Measurements from ENCODE around the gene SGK1. TPM values are rescaled to one million over a fixed set of nuclear protein-coding genes. Genes with fewer than 3 reads are reported as not detected.

SGK1 gene
- total and polyA plus RNA-seq, 2 donors (not counting 1 experiment from before 2014, with no cell fraction given), result 37.3 to 57.8 TPM

- no CpG with 5 or more reads among the region's 1 CpG for WGBS (ENCODE audit: insufficient coverage)
- Mint-ChIP-seq H3K27me3 (no peaks in the 10 kb centered on the region), H3K9me3 (ENCODE audit: insufficient read depth) (no peaks in the 10 kb centered on the region), H3K4me1 (no peaks in the 10 kb centered on the region), H3K4me3 (no peak overlapping the region), H3K27ac (no peak overlapping the region)
- H3K36me3 ChIP-seq (replicated peaks in 1 of 2; ENCODE audit: control extremely low read depth in 1 of 2, control insufficient read depth in 1 of 2, extremely low read depth in 1 of 2, insufficient read depth in 2 of 2, low read length in 1 of 2), result no peaks in the 10 kb centered on the region
- H3K4me2 ChIP-seq (replicated peaks; ENCODE audit: low read depth, low read length, poor library complexity, severe bottlenecking), result no peak overlapping the region
- ChIA-PET CTCF (interaction anchor here (1.0 to 1.1 kb wide), 3 partner anchors 31 to 813 kb away, joined by 3 to 6 read pairs (median 3); no protein-coding TSS in a partner anchor), POLR2A (no interaction called here)
- H3K4me1 ChIP-seq (ENCODE audit: control insufficient read depth in 2 of 2, insufficient read depth in 2 of 2, low read length in 2 of 2), result no peaks in the 10 kb centered on the region
- peaks cover 0 to 7% (median 5%) of the 10 kb centered on the region in 3 donors for H3K9me3 ChIP-seq (ENCODE audit: control extremely low read depth in 1 of 3, control insufficient read depth in 2 of 3, insufficient read depth in 1 of 3, low read length in 2 of 3)
- DNase-seq, result no peak
- no peaks in the 10 kb centered on the region for H3K27me3 ChIP-seq (replicated peaks in 1 of 4; ENCODE audit: control extremely low read depth in 1 of 4, control insufficient read depth in 3 of 4, insufficient read depth in 4 of 4, low read length in 3 of 4)
- TF ChIP-seq EZH2 (IDR thresholded peaks at IDR 0.05; ENCODE audit: borderline replicate concordance, insufficient read depth, low read depth, low read length, poor library complexity, severe bottlenecking), result no peak
- TF ChIP-seq, protein P1, sequence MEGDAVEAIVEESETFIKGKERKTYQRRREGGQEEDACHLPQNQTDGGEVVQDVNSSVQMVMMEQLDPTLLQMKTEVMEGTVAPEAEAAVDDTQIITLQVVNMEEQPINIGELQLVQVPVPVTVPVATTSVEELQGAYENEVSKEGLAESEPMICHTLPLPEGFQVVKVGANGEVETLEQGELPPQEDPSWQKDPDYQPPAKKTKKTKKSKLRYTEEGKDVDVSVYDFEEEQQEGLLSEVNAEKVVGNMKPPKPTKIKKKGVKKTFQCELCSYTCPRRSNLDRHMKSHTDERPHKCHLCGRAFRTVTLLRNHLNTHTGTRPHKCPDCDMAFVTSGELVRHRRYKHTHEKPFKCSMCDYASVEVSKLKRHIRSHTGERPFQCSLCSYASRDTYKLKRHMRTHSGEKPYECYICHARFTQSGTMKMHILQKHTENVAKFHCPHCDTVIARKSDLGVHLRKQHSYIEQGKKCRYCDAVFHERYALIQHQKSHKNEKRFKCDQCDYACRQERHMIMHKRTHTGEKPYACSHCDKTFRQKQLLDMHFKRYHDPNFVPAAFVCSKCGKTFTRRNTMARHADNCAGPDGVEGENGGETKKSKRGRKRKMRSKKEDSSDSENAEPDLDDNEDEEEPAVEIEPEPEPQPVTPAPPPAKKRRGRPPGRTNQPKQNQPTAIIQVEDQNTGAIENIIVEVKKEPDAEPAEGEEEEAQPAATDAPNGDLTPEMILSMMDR (IDR thresholded peaks at IDR 0.05), result no peak
- H3K27ac ChIP-seq (ENCODE audit: low read length in 2 of 2), result no peak overlapping the region
- H3K9ac ChIP-seq (ENCODE audit: low read length), result no peak overlapping the region
- no peak overlapping the region for H2AFZ ChIP-seq (ENCODE audit: insufficient read depth, low read depth, low read length, poor library complexity, severe bottlenecking)
- no peak for ATAC-seq (ENCODE audit: low read depth)
- intact Hi-C loops (cut with micrococcal nuclease), result no loop called here
- no peaks in the 10 kb centered on the region for H3K79me2 ChIP-seq (ENCODE audit: control insufficient read depth, insufficient read depth, low read length)
- H3K4me3 ChIP-seq (ENCODE audit: control extremely low read depth in 1 of 5, extremely low read depth in 1 of 5, insufficient read depth in 1 of 5, low read depth in 2 of 5, low read length in 4 of 5), result no peak overlapping the region
- no peaks in the 10 kb centered on the region for H4K20me1 ChIP-seq (ENCODE audit: control insufficient read depth, insufficient read depth, low read length, poor library complexity, severe bottlenecking)
Observed at GRCh38 chr6:134128146-134128545, 189.8 kb downstream of the SGK1 start.

- Mint-ChIP-seq H3K4me1 (no peaks in the 10 kb centered on the region), H3K4me3 (no peak overlapping the region), H3K27me3 (no peaks in the 10 kb centered on the region), H3K9me3 (ENCODE audit: insufficient read depth) (no peaks in the 10 kb centered on the region), H3K27ac (no peak overlapping the region)
- H3K4me1 ChIP-seq (ENCODE audit: control insufficient read depth in 2 of 2, insufficient read depth in 2 of 2, low read length in 2 of 2), result no peaks in the 10 kb centered on the region
- ATAC-seq (ENCODE audit: low read depth) (peak; percentile 58), DNase-seq (peak; percentile 63)
- H3K36me3 ChIP-seq (replicated peaks in 1 of 2; ENCODE audit: control extremely low read depth in 1 of 2, control insufficient read depth in 1 of 2, extremely low read depth in 1 of 2, insufficient read depth in 2 of 2, low read length in 1 of 2), result no peaks in the 10 kb centered on the region
- no peaks in the 10 kb centered on the region for H3K27me3 ChIP-seq (replicated peaks in 1 of 4; ENCODE audit: control extremely low read depth in 1 of 4, control insufficient read depth in 3 of 4, insufficient read depth in 4 of 4, low read length in 3 of 4)
- ChIA-PET POLR2A (no interaction called here), CTCF (interaction anchor here (0.8 to 6.1 kb wide), 23 partner anchors 10 to 866 kb away, joined by 3 to 110 read pairs (median 5); no protein-coding TSS in a partner anchor)
- H3K4me2 ChIP-seq (replicated peaks; ENCODE audit: low read depth, low read length, poor library complexity, severe bottlenecking), result no peak overlapping the region
- H3K9me3 ChIP-seq (ENCODE audit: control extremely low read depth in 1 of 3, control insufficient read depth in 2 of 3, insufficient read depth in 1 of 3, low read length in 2 of 3), result no peaks in the 10 kb centered on the region
- H3K9ac ChIP-seq (ENCODE audit: low read length), result no peak overlapping the region
- H4K20me1 ChIP-seq (ENCODE audit: control insufficient read depth, insufficient read depth, low read length, poor library complexity, severe bottlenecking), result no peaks in the 10 kb centered on the region
- H3K27ac ChIP-seq (ENCODE audit: low read length in 2 of 2), result no peak overlapping the region
- H2AFZ ChIP-seq (ENCODE audit: insufficient read depth, low read depth, low read length, poor library complexity, severe bottlenecking), result no peak overlapping the region
- intact Hi-C loops (cut with micrococcal nuclease), result loop anchor here (1.0 kb wide), 3 partner anchors 700 to 818 kb away; no protein-coding TSS in a partner anchor
- no CpG with 5 or more reads among the region's 5 CpGs for WGBS (ENCODE audit: insufficient coverage)
- TF ChIP-seq, protein P1 (IDR thresholded peaks at IDR 0.05), result peak; percentile 90
- TF ChIP-seq EZH2 (IDR thresholded peaks at IDR 0.05; ENCODE audit: borderline replicate concordance, insufficient read depth, low read depth, low read length, poor library complexity, severe bottlenecking), result no peak
- no peaks in the 10 kb centered on the region for H3K79me2 ChIP-seq (ENCODE audit: control insufficient read depth, insufficient read depth, low read length)
- H3K4me3 ChIP-seq (ENCODE audit: control extremely low read depth in 1 of 5, extremely low read depth in 1 of 5, insufficient read depth in 1 of 5, low read depth in 2 of 5, low read length in 4 of 5), result no peak overlapping the region
Observed at GRCh38 chr6:134123666-134124208, 194.2 kb downstream of the SGK1 start.
